Stimulated activated CD4-positive, alpha-beta T cell treated with anti-CD3 and anti-CD28 coated beads, TNF-alpha, amount 100 ng/mL, for 4 hours (primary cell): Measurements from ENCODE around the gene A4GALT.
A peak's percentile ranks its signal among the peaks of the same experiment; 100 is the strongest.
"Not testable (repeated sequence)": the region's sequence is repeated elsewhere in the genome, so short reads cannot be mapped to it uniquely, and the experiment has no call there.

ENCODE experiments used
- DNase-seq, 3 experiments: peaks; one replicate each; pipeline ENCODE4 v3.0.0-alpha.2; 2020; ENCODE audit warnings: low read depth in 3 of 3

Gene A4GALT

GRCh38 chr22:42720263-42721044 lies at the start of gene A4GALT:
Gene A4GALT (minus strand): TSS chr22:42720870. CDS start chr22:42693951, 26,919 bp downstream.
- DNase-seq, result peak in 1 of 3 experiments; percentile 1

GRCh38 chr22:42770448-42770726 lies 49.7 kb upstream of the A4GALT start:
- DNase-seq, result no peak

- no peak for DNase-seq
These were observed 49.1 kb upstream of the A4GALT start for GRCh38 chr22:42769574-42770447.

- DNase-seq, result no peak
These were observed 48.5 kb upstream of the A4GALT start for GRCh38 chr22:42769238-42769573.

GRCh38 chr22:42768385-42769035 lies 47.8 kb upstream of the A4GALT start:
- no peak for DNase-seq

- DNase-seq, result no peak
These were observed 46.2 kb upstream of the A4GALT start for GRCh38 chr22:42766860-42767259.

GRCh38 chr22:42764895-42765363 lies 44.3 kb upstream of the A4GALT start:
- DNase-seq, result no peak

GRCh38 chr22:42763965-42764480 lies 43.4 kb upstream of the A4GALT start:
- no peak for DNase-seq

GRCh38 chr22:42760806-42761565 lies 40.3 kb upstream of the A4GALT start:
- DNase-seq, result no peak

- DNase-seq, result no peak
These were observed 38.4 kb upstream of the A4GALT start for GRCh38 chr22:42758931-42759629.

GRCh38 chr22:42755553-42755952 lies 34.9 kb upstream of the A4GALT start:
- DNase-seq, result not testable (repeated sequence)

GRCh38 chr22:42755121-42755520 lies 34.5 kb upstream of the A4GALT start:
- DNase-seq, result not testable (repeated sequence)

- DNase-seq, result no peak
These were observed 34.0 kb upstream of the A4GALT start for GRCh38 chr22:42754658-42755057.

GRCh38 chr22:42752912-42753311 lies 32.2 kb upstream of the A4GALT start:
- no peak for DNase-seq

- no peak for DNase-seq
These were observed 31.6 kb upstream of the A4GALT start for GRCh38 chr22:42752230-42752746.

- not testable (repeated sequence) for DNase-seq
These were observed 29.8 kb upstream of the A4GALT start for GRCh38 chr22:42750421-42750820.

GRCh38 chr22:42747701-42748513 lies 27.2 kb upstream of the A4GALT start:
- DNase-seq, result no peak

GRCh38 chr22:42745118-42745517 lies 24.4 kb upstream of the A4GALT start:
- no peak for DNase-seq

- DNase-seq, result no peak
These were observed 22.9 kb upstream of the A4GALT start for GRCh38 chr22:42743501-42743991.

GRCh38 chr22:42742940-42743339 lies 22.3 kb upstream of the A4GALT start:
- no peak for DNase-seq
